ENCODE results near the gene ATP2B2.

The ATP2B2 gene

DNA sequence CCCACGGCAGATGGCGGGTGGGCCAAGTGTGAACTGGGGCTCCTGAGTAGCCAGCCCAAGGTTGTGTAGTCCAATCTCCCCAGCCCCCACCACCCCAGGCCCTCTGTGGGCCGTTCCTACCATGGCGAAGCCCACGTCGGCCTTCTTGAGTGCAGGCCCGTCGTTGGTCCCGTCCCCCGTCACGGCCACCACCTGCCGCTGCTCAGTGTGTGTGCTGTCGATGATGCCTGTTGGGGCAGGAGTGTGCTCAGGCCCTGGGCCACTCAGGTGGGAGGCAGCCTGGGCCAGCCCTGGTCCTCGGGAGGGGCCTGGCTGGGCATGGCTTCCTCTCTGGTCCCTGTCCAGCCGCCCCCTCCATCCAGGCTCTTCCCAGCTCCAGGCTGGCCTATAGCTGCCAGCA is 159.5 kb downstream of the ATP2B2 start:
- H2BK5ac ChIP-seq (ENCODE audit: low read depth, low read length, poor library complexity) = no peak overlapping the region
- H3K79me2 ChIP-seq (ENCODE audit: control insufficient read depth, insufficient read depth, low read length, poor library complexity) = no peaks in the 10 kb centered on the region
- peaks cover 3% of the 10 kb centered on the region for H3K9me3 ChIP-seq (ENCODE audit: insufficient read depth, low read depth, low read length)
- H3K14ac ChIP-seq (ENCODE audit: low read length) = no peak overlapping the region
- H3K4me1 ChIP-seq (ENCODE audit: control insufficient read depth in 1 of 2, insufficient read depth in 2 of 2, low read length in 2 of 2) = no peaks in the 10 kb centered on the region
- H3K36me3 ChIP-seq (ENCODE audit: control insufficient read depth in 1 of 2, insufficient read depth in 2 of 2, low read length in 2 of 2) = no peaks in the 10 kb centered on the region
- H2AK5ac ChIP-seq (ENCODE audit: low read length) = no peak overlapping the region
- no peak overlapping the region for H2AFZ ChIP-seq (ENCODE audit: insufficient read depth, low read length, poor library complexity)
- no CpG with 5 or more reads among the region's 15 CpGs for WGBS (ENCODE audit: extremely low coverage, insufficient coverage, insufficient read length)
- no peak overlapping the region for H3K27ac ChIP-seq (ENCODE audit: low read depth, low read length)
- no peaks in the 10 kb centered on the region for H3K27me3 ChIP-seq (ENCODE audit: insufficient read depth, low read length)
- H3K4ac ChIP-seq (ENCODE audit: low read depth, low read length) = no peak overlapping the region
- no peak overlapping the region for H2BK120ac ChIP-seq (ENCODE audit: insufficient read depth, low read length, poor library complexity)
- H4K91ac ChIP-seq (ENCODE audit: low read depth, low read length) = no peak overlapping the region
- no peak overlapping the region for H3K23ac ChIP-seq (ENCODE audit: low read length)
- DNase-seq = no peak
- H4K8ac ChIP-seq (ENCODE audit: low read depth, low read length) = no peak overlapping the region
- H3K79me1 ChIP-seq (ENCODE audit: low read length) = no peaks in the 10 kb centered on the region
- H2BK12ac ChIP-seq (ENCODE audit: low read length) = no peak overlapping the region
- H3K4me3 ChIP-seq (ENCODE audit: low read depth, low read length) = no peak overlapping the region
- no peak overlapping the region for H3K18ac ChIP-seq (ENCODE audit: low read length)
- H4K12ac ChIP-seq (ENCODE audit: low read depth, low read length) = no peak overlapping the region
- no peak overlapping the region for H3K9ac ChIP-seq (ENCODE audit: low read length)
- no peak overlapping the region for H3K4me2 ChIP-seq (ENCODE audit: low read length)

GRCh38 chr3:10344944-10345575 is 160.3 kb downstream of the ATP2B2 start:
- H3K36me3 ChIP-seq (ENCODE audit: control insufficient read depth in 1 of 2, insufficient read depth in 2 of 2, low read length in 2 of 2) = no peaks in the 10 kb centered on the region
- peaks cover 2% of the 10 kb centered on the region for H3K9me3 ChIP-seq (ENCODE audit: insufficient read depth, low read depth, low read length)
- H3K4me1 ChIP-seq (ENCODE audit: control insufficient read depth in 1 of 2, insufficient read depth in 2 of 2, low read length in 2 of 2) = no peaks in the 10 kb centered on the region
- H3K23ac ChIP-seq (ENCODE audit: low read length) = no peak overlapping the region
- no peak overlapping the region for H3K9ac ChIP-seq (ENCODE audit: low read length)
- H3K79me1 ChIP-seq (ENCODE audit: low read length) = no peaks in the 10 kb centered on the region
- H2BK5ac ChIP-seq (ENCODE audit: low read depth, low read length, poor library complexity) = no peak overlapping the region
- no peak overlapping the region for H3K18ac ChIP-seq (ENCODE audit: low read length)
- H2BK12ac ChIP-seq (ENCODE audit: low read length) = no peak overlapping the region
- no peak overlapping the region for H2AFZ ChIP-seq (ENCODE audit: insufficient read depth, low read length, poor library complexity)
- H3K4me3 ChIP-seq (ENCODE audit: low read depth, low read length) = no peak overlapping the region
- no peaks in the 10 kb centered on the region for H3K27me3 ChIP-seq (ENCODE audit: insufficient read depth, low read length)
- no CpG with 5 or more reads among the region's 19 CpGs for WGBS (ENCODE audit: extremely low coverage, insufficient coverage, insufficient read length)
- no peak overlapping the region for H4K12ac ChIP-seq (ENCODE audit: low read depth, low read length)
- no peak overlapping the region for H4K8ac ChIP-seq (ENCODE audit: low read depth, low read length)
- no peak overlapping the region for H2AK5ac ChIP-seq (ENCODE audit: low read length)
- no peaks in the 10 kb centered on the region for H3K79me2 ChIP-seq (ENCODE audit: control insufficient read depth, insufficient read depth, low read length, poor library complexity)
- H4K91ac ChIP-seq (ENCODE audit: low read depth, low read length) = no peak overlapping the region
- no peak overlapping the region for H3K14ac ChIP-seq (ENCODE audit: low read length)
- no peak overlapping the region for H3K4me2 ChIP-seq (ENCODE audit: low read length)
- no peak for DNase-seq
- H3K4ac ChIP-seq (ENCODE audit: low read depth, low read length) = no peak overlapping the region
- H2BK120ac ChIP-seq (ENCODE audit: insufficient read depth, low read length, poor library complexity) = no peak overlapping the region
- H3K27ac ChIP-seq (ENCODE audit: low read depth, low read length) = no peak overlapping the region

- no peak overlapping the region for H3K4ac ChIP-seq (ENCODE audit: low read depth, low read length)
- no CpG with 5 or more reads among the region's 9 CpGs for WGBS (ENCODE audit: extremely low coverage, insufficient coverage, insufficient read length)
- no peak overlapping the region for H2AK5ac ChIP-seq (ENCODE audit: low read length)
- H3K14ac ChIP-seq (ENCODE audit: low read length) = no peak overlapping the region
- H4K12ac ChIP-seq (ENCODE audit: low read depth, low read length) = no peak overlapping the region
- H3K4me1 ChIP-seq (ENCODE audit: control insufficient read depth in 1 of 2, insufficient read depth in 2 of 2, low read length in 2 of 2) = no peaks in the 10 kb centered on the region
- H4K8ac ChIP-seq (ENCODE audit: low read depth, low read length) = no peak overlapping the region
- H3K23ac ChIP-seq (ENCODE audit: low read length) = no peak overlapping the region
- H3K4me3 ChIP-seq (ENCODE audit: low read depth, low read length) = no peak overlapping the region
- H2BK12ac ChIP-seq (ENCODE audit: low read length) = no peak overlapping the region
- no peak overlapping the region for H3K18ac ChIP-seq (ENCODE audit: low read length)
- no peaks in the 10 kb centered on the region for H3K27me3 ChIP-seq (ENCODE audit: insufficient read depth, low read length)
- H3K4me2 ChIP-seq (ENCODE audit: low read length) = no peak overlapping the region
- H2AFZ ChIP-seq (ENCODE audit: insufficient read depth, low read length, poor library complexity) = no peak overlapping the region
- no peaks in the 10 kb centered on the region for H3K79me2 ChIP-seq (ENCODE audit: control insufficient read depth, insufficient read depth, low read length, poor library complexity)
- H2BK120ac ChIP-seq (ENCODE audit: insufficient read depth, low read length, poor library complexity) = no peak overlapping the region
- H4K91ac ChIP-seq (ENCODE audit: low read depth, low read length) = no peak overlapping the region
- no peak overlapping the region for H2BK5ac ChIP-seq (ENCODE audit: low read depth, low read length, poor library complexity)
- no peak overlapping the region for H3K9ac ChIP-seq (ENCODE audit: low read length)
- H3K36me3 ChIP-seq (ENCODE audit: control insufficient read depth in 1 of 2, insufficient read depth in 2 of 2, low read length in 2 of 2) = no peaks in the 10 kb centered on the region
- DNase-seq = peak in 1 of 2 donors; percentile 65
- no peaks in the 10 kb centered on the region for H3K79me1 ChIP-seq (ENCODE audit: low read length)
- no peak overlapping the region for H3K27ac ChIP-seq (ENCODE audit: low read depth, low read length)
- H3K9me3 ChIP-seq (ENCODE audit: insufficient read depth, low read depth, low read length) = peaks cover 2% of the 10 kb centered on the region
These were observed 161.0 kb downstream of the ATP2B2 start for GRCh38 chr3:10344147-10344943.

GRCh38 chr3:10343526-10343925 is 161.9 kb downstream of the ATP2B2 start:
- H3K18ac ChIP-seq (ENCODE audit: low read length) = no peak overlapping the region
- no peaks in the 10 kb centered on the region for H3K27me3 ChIP-seq (ENCODE audit: insufficient read depth, low read length)
- no peaks in the 10 kb centered on the region for H3K9me3 ChIP-seq (ENCODE audit: insufficient read depth, low read depth, low read length)
- no peak overlapping the region for H3K23ac ChIP-seq (ENCODE audit: low read length)
- no peaks in the 10 kb centered on the region for H3K79me1 ChIP-seq (ENCODE audit: low read length)
- H3K27ac ChIP-seq (ENCODE audit: low read depth, low read length) = no peak overlapping the region
- no peak for DNase-seq
- no peak overlapping the region for H2BK5ac ChIP-seq (ENCODE audit: low read depth, low read length, poor library complexity)
- H3K14ac ChIP-seq (ENCODE audit: low read length) = no peak overlapping the region
- no peak overlapping the region for H4K8ac ChIP-seq (ENCODE audit: low read depth, low read length)
- H4K12ac ChIP-seq (ENCODE audit: low read depth, low read length) = no peak overlapping the region
- H3K4me1 ChIP-seq (ENCODE audit: control insufficient read depth in 1 of 2, insufficient read depth in 2 of 2, low read length in 2 of 2) = no peaks in the 10 kb centered on the region
- no peak overlapping the region for H3K4ac ChIP-seq (ENCODE audit: low read depth, low read length)
- no peak overlapping the region for H3K9ac ChIP-seq (ENCODE audit: low read length)
- H3K4me3 ChIP-seq (ENCODE audit: low read depth, low read length) = no peak overlapping the region
- H4K91ac ChIP-seq (ENCODE audit: low read depth, low read length) = no peak overlapping the region
- no peak overlapping the region for H3K4me2 ChIP-seq (ENCODE audit: low read length)
- no peaks in the 10 kb centered on the region for H3K79me2 ChIP-seq (ENCODE audit: control insufficient read depth, insufficient read depth, low read length, poor library complexity)
- H2AK5ac ChIP-seq (ENCODE audit: low read length) = no peak overlapping the region
- no peak overlapping the region for H2AFZ ChIP-seq (ENCODE audit: insufficient read depth, low read length, poor library complexity)
- no peak overlapping the region for H2BK120ac ChIP-seq (ENCODE audit: insufficient read depth, low read length, poor library complexity)
- H3K36me3 ChIP-seq (ENCODE audit: control insufficient read depth in 1 of 2, insufficient read depth in 2 of 2, low read length in 2 of 2) = no peaks in the 10 kb centered on the region
- no peak overlapping the region for H2BK12ac ChIP-seq (ENCODE audit: low read length)
- no CpG with 5 or more reads among the region's 11 CpGs for WGBS (ENCODE audit: extremely low coverage, insufficient coverage, insufficient read length)
